GM13977 (cell line): ENCODE measurements around the gene PTK6.

Source experiments
- DNase-seq: peaks from one replicate; pipeline ENCODE4 v3.0.0; 2012; ENCODE audit warnings: low spot score
- in situ Hi-C: fragments of 300-500 bp; cut with MboI; formaldehyde crosslinking; loops from one replicate; pipeline ENCODE4 v1.12.0; 2022; ENCODE audit warnings: low sequenced_read_pairs, low pct_unique_long_range_greater_than_20kb, mixed read lengths, inconsistent platforms; ENCODE audit not compliant: unreplicated experiment
- TF ChIP-seq, protein P1 (sequence below): IDR thresholded peaks from 2 replicates; pipeline ENCODE4 v1.5.1; 2012; ENCODE audit warnings: mild to moderate bottlenecking, control low read depth; ENCODE audit not compliant: insufficient read depth; ENCODE audit errors: extremely low read depth, missing control alignments

PTK6 gene

DNA sequence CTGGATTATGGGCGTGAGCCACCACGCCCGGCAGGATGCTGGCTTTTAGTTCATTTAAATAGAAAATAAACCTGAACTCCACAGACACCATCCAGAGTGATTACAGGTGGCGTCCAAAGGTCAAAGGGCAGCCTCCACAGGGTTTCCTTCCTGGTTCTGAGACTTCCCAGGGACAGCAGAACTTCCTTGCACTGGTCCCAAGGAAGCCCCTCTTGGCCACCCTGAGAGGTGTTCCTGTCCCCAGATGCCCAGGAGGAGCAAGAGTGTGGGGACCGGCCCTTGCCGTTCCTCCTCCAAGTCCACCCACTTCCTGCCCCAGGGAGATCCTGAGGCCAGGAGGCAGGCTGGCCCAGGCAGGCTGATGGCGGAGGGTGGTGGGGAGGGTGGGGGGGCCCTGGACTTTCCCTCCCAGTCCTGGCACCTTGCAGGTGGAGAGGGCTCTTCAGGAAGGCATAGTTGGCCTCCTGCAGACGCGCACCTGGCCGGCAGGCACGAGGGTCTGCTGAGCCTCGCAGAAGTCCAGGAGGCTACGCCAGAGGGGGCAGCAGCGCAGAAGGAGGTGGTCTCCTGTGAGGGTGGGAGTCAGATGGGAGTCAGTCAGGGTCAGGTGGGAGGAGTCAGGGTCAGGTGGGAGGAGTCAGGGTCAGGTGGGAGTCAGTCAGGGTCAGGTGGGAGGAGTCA is 21.8 kb upstream of the PTK6 start:
- no peak for DNase-seq
- in situ Hi-C loops = no loop called here
- TF ChIP-seq, protein P1, sequence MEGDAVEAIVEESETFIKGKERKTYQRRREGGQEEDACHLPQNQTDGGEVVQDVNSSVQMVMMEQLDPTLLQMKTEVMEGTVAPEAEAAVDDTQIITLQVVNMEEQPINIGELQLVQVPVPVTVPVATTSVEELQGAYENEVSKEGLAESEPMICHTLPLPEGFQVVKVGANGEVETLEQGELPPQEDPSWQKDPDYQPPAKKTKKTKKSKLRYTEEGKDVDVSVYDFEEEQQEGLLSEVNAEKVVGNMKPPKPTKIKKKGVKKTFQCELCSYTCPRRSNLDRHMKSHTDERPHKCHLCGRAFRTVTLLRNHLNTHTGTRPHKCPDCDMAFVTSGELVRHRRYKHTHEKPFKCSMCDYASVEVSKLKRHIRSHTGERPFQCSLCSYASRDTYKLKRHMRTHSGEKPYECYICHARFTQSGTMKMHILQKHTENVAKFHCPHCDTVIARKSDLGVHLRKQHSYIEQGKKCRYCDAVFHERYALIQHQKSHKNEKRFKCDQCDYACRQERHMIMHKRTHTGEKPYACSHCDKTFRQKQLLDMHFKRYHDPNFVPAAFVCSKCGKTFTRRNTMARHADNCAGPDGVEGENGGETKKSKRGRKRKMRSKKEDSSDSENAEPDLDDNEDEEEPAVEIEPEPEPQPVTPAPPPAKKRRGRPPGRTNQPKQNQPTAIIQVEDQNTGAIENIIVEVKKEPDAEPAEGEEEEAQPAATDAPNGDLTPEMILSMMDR = no peak

DNA sequence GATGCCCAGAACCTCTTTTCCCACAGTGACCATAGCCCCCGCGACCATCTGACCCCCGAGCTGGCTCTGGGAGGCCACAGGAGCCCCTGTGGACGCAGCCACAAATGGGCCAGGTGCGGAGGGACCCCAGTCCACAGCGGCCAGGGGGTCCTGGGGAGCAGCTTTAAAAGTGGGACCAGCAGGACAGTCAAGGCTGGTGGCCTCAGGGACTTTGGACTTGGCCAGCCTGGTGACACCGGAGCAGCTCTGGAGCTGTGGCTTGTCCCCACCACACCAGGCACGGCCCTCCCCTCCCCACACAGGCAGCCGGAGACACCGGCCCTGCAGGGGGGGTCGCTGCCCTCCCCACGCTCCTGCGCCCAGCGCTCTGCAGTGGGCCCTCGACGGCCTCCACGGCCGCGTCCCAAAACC is 20.3 kb upstream of the PTK6 start:
- no peak for DNase-seq
- in situ Hi-C loops = no loop called here
- TF ChIP-seq, protein P1 = no peak

DNA sequence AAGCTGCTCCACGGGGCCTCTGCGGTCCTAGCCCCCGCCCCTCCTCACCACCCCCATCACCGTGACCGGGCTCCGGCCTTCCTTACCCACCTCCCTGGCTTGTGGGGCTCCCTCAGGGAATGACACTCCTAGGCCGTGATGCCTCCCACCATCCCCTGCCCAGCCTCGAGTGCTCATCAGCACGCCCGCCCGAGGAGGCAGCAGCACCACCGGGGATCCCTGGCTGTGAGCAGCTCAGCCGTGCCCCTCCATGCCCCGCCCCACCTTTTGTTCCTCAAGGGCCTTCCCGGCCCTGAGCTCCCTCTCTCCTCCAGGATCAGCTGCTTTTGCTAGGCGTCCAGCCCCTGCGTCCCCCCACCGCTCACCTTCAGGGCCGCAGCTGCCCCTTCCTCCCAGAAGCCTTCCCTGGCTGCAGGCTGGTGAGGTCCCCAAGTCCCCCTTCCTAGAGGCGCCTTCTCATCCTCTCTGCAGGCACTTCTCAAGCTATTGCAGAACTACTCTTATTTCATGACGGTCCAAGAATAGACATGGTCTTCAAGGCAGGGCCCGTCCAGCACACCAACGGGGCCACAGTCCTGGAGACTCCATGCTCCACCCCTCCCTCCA is 19.8 kb upstream of the PTK6 start:
- DNase-seq = no peak
- in situ Hi-C loops = no loop called here
- TF ChIP-seq, protein P1 = no peak

DNA sequence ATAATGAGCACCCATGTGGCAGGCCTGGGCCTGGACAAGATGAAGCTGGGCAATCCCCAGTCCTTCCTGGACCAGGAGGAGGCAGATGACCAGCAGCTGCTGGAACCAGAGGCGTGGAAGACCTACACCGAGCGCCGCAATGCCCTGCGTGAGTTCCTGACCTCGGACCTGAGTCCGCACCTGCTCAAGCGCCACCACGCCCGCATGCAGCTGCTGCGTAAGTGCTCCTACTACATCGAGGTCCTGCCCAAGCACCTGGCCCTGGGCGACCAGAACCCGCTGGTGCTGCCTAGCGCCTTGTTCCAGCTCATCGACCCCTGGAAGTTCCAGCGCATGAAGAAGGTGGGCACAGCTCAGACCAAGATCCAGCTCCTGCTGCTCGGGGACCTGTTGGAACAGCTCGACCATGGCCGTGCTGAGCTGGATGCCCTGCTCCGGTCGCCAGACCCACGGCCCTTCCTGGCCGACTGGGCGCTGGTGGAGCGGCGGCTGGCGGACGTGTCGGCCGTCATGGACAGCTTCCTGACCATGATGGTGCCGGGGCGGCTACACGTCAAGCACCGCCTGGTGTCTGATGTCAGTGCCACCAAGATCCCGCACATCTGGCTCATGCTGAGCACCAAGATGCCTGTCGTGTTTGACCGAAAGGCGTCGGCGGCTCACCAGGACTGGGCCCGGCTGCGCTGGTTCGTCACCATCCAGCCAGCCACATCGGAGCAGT is 18.6 kb upstream of the PTK6 start:
- in situ Hi-C loops = no loop called here
- DNase-seq = no peak
- TF ChIP-seq, protein P1 = no peak

DNA sequence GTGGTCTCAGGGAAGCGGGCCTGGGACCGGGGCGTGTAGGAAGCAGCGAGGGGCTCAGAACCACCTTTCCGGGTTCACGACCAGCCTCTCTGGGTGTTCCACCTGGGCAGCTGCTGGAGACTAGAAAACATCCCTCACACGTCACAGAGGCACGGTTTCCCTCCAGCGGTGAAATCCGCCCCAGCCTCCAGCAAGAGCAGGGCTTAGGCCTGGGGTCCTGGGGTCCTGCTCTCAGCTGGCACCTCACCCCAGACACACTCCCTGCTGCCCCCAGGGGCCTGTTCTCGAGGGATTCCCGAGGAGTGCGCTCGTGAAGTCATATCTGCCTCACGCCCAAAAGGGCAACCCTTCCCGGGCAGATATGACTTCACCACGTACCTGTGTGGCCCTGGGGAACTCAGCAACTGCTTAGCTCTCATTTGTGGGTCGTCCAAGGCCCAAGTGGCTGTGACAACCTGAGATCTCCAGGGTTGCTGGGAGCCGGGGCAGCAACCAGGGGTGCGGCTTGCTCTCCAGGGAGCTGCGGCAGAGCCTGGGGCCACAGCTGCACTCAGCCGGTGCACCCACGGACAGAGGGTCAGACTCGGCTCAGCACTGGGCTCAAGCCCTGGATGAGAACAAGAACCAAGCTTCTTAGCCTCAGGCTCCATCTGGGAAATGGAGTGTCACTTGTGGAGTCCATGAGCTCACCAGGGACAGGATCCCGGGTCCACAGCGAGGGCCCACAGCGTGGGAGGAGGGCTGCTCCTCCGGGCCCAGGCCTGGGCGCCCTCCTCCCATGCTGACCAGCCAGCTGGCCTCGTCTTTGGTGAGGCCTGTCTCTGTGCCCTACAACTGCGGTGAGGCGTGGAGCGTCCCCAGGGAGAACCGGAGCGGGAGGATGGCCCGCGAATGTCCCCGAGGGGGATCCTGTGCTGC is 17.4 kb upstream of the PTK6 start:
- DNase-seq = no peak
- in situ Hi-C loops = no loop called here

More for the DNA sequence above, 17.4 kb upstream of the PTK6 start:
- TF ChIP-seq, protein P1 = no peak
